ENCODE data around the gene AFG1L.

The AFG1L gene

GRCh38 chr6:108482559-108482958 is 187.7 kb downstream of the AFG1L start:
- H3K36me3 ChIP-seq (replicated peaks) = no peaks in the 10 kb centered on the region
- no peak for DNase-seq (ENCODE audit: low spot score in 2 of 2)
- H3K4me3 ChIP-seq = no peak overlapping the region
- H3K27me3 ChIP-seq (ENCODE audit: low read depth) = no peaks in the 10 kb centered on the region
- H3K9me3 ChIP-seq = 0 out of 2 replicates have a peak, but pooled peaks cover 2% of the 10 kb centered on the region
- in situ Hi-C loops (cut with MboI; ENCODE audit: low sequenced_read_pairs) = no loop called here
- H3K4me1 ChIP-seq = no peaks in the 10 kb centered on the region

- no peaks in the 10 kb centered on the region for H3K36me3 ChIP-seq (replicated peaks)
- no peaks in the 10 kb centered on the region for H3K27me3 ChIP-seq (ENCODE audit: low read depth)
- no peaks in the 10 kb centered on the region for H3K4me1 ChIP-seq
- in situ Hi-C loops (cut with MboI; ENCODE audit: low sequenced_read_pairs) = no loop called here
- 0 out of 2 replicates have a peak, but pooled peaks cover 2% of the 10 kb centered on the region for H3K9me3 ChIP-seq
- no peak for DNase-seq (ENCODE audit: low spot score in 2 of 2)
- H3K4me3 ChIP-seq = no peak overlapping the region
These were observed 189.2 kb downstream of the AFG1L start for GRCh38 chr6:108484016-108484415.

DNA sequence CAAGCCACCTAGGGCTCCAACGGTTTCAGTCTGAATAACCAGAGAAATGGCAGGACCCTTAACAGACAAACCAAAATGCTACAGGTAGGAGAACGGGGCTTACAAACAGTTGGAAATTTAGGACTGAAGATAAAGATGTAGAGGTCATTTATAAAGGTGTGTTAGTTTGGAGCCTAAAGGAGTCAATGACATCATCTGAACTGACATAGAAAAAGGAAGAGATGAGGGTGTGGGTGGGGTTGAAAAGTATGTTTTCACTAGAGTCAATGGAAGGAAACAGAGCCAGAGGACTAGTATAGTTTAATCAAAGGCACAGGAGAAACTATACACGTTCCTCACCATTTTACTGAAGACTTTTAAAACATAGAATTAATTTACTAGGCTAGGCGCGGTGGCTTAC is 194.8 kb downstream of the AFG1L start:
- no peaks in the 10 kb centered on the region for H3K9me3 ChIP-seq
- no peaks in the 10 kb centered on the region for H3K36me3 ChIP-seq (replicated peaks)
- H3K27me3 ChIP-seq (ENCODE audit: low read depth) = no peaks in the 10 kb centered on the region
- in situ Hi-C loops (cut with MboI; ENCODE audit: low sequenced_read_pairs) = loop anchor here (10.0 kb wide), 1 partner anchor 375 kb away; no protein-coding TSS in a partner anchor
- DNase-seq (ENCODE audit: low spot score in 2 of 2) = no peak
- H3K4me1 ChIP-seq = peaks cover 2% of the 10 kb centered on the region; the same call in 1 of the 2 replicates
- no peak overlapping the region for H3K4me3 ChIP-seq

DNA sequence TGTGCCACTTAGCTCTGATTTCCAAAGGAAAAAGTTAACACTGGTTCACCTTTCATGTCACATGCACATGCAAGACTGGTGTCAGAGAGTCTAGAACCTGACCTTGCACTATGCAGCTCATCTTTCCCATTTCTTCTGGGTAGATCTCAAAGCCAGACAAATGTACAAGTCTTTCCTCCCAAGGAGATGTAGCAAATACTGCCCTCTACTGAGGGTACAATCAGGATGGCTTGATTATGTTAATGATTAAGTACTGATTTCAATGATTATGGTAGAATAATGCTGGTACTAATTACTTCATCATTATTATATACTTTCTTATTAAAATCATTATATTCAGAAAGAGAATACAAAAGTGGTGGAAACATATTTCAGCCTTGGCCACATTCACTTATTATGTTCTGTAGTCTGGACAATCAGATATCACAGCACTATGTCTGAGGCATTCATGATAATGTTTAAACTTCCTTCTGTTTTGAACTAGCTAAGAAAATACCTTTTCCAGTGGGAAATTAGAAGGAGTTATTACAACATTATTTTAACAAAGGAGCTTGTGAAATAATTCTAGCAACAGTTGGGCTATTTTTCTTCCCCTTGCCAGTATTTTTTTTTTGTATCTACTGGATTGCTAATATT is 197.4 kb downstream of the AFG1L start:
- Histone ChIP-seq H3K36me3 (replicated peaks) (no peaks in the 10 kb centered on the region), H3K9me3 (no peaks in the 10 kb centered on the region), H3K4me3 (no peak overlapping the region), H3K27me3 (ENCODE audit: low read depth) (no peaks in the 10 kb centered on the region), H3K4me1 (peaks cover 2% of the 10 kb centered on the region; the same call in 1 of the 2 replicates)
- peak; percentile 14 to 55 for DNase-seq (ENCODE audit: low spot score in 2 of 2)
- in situ Hi-C loops (cut with MboI; ENCODE audit: low sequenced_read_pairs) = loop anchor here (10.0 kb wide), 1 partner anchor 377 kb away; no protein-coding TSS in a partner anchor

- in situ Hi-C loops (cut with MboI; ENCODE audit: low sequenced_read_pairs) = loop anchor here (10.0 kb wide), 1 partner anchor 380 kb away; no protein-coding TSS in a partner anchor
- Histone ChIP-seq H3K4me1 (peaks cover 2% of the 10 kb centered on the region; the same call in 1 of the 2 replicates), H3K27me3 (ENCODE audit: low read depth) (no peaks in the 10 kb centered on the region), H3K4me3 (no peak overlapping the region), H3K9me3 (no peaks in the 10 kb centered on the region), H3K36me3 (replicated peaks) (no peaks in the 10 kb centered on the region)
- no peak for DNase-seq (ENCODE audit: low spot score in 2 of 2)
These were observed 199.6 kb downstream of the AFG1L start for GRCh38 chr6:108494434-108494833.

GRCh38 chr6:108497883-108498282 is 203.0 kb downstream of the AFG1L start:
- in situ Hi-C loops (cut with MboI; ENCODE audit: low sequenced_read_pairs) = loop anchor here (10.0 kb wide), 1 partner anchor 383 kb away; no protein-coding TSS in a partner anchor
- Histone ChIP-seq H3K4me3 (no peak overlapping the region), H3K27me3 (ENCODE audit: low read depth) (no peaks in the 10 kb centered on the region), H3K4me1 (no peaks in the 10 kb centered on the region), H3K9me3 (no peaks in the 10 kb centered on the region), H3K36me3 (replicated peaks) (no peaks in the 10 kb centered on the region)
- peak; percentile 54 to 66 for DNase-seq (ENCODE audit: low spot score in 2 of 2)

- Histone ChIP-seq H3K9me3 (no peaks in the 10 kb centered on the region), H3K36me3 (replicated peaks) (no peaks in the 10 kb centered on the region), H3K4me3 (no peak overlapping the region), H3K4me1 (no peaks in the 10 kb centered on the region), H3K27me3 (ENCODE audit: low read depth) (no peaks in the 10 kb centered on the region)
- in situ Hi-C loops (cut with MboI; ENCODE audit: low sequenced_read_pairs) = no loop called here
- no peak for DNase-seq (ENCODE audit: low spot score in 2 of 2)
These were observed 206.7 kb downstream of the AFG1L start for GRCh38 chr6:108501559-108501958.

GRCh38 chr6:108502832-108503231 is 208.0 kb downstream of the AFG1L start:
- no peak for DNase-seq (ENCODE audit: low spot score in 2 of 2)
- H3K27me3 ChIP-seq (ENCODE audit: low read depth) = no peaks in the 10 kb centered on the region
- in situ Hi-C loops (cut with MboI; ENCODE audit: low sequenced_read_pairs) = no loop called here
- no peaks in the 10 kb centered on the region for H3K4me1 ChIP-seq
- H3K4me3 ChIP-seq = no peak overlapping the region
- no peaks in the 10 kb centered on the region for H3K36me3 ChIP-seq (replicated peaks)
- no peaks in the 10 kb centered on the region for H3K9me3 ChIP-seq

GRCh38 chr6:108507316-108507715 is 212.5 kb downstream of the AFG1L start:
- in situ Hi-C loops (cut with MboI; ENCODE audit: low sequenced_read_pairs) = no loop called here
- H3K4me1 ChIP-seq = no peaks in the 10 kb centered on the region
- H3K4me3 ChIP-seq = no peak overlapping the region
- no peaks in the 10 kb centered on the region for H3K9me3 ChIP-seq
- DNase-seq (ENCODE audit: low spot score in 2 of 2) = no peak
- H3K27me3 ChIP-seq (ENCODE audit: low read depth) = no peaks in the 10 kb centered on the region
- no peaks in the 10 kb centered on the region for H3K36me3 ChIP-seq (replicated peaks)

- no peak overlapping the region for H3K4me3 ChIP-seq
- H3K27me3 ChIP-seq (ENCODE audit: low read depth) = no peaks in the 10 kb centered on the region
- H3K36me3 ChIP-seq (replicated peaks) = no peaks in the 10 kb centered on the region
- in situ Hi-C loops (cut with MboI; ENCODE audit: low sequenced_read_pairs) = no loop called here
- no peaks in the 10 kb centered on the region for H3K4me1 ChIP-seq
- H3K9me3 ChIP-seq = no peaks in the 10 kb centered on the region
- no peak for DNase-seq (ENCODE audit: low spot score in 2 of 2)
These were observed 215.8 kb downstream of the AFG1L start for GRCh38 chr6:108510461-108511319.

DNA sequence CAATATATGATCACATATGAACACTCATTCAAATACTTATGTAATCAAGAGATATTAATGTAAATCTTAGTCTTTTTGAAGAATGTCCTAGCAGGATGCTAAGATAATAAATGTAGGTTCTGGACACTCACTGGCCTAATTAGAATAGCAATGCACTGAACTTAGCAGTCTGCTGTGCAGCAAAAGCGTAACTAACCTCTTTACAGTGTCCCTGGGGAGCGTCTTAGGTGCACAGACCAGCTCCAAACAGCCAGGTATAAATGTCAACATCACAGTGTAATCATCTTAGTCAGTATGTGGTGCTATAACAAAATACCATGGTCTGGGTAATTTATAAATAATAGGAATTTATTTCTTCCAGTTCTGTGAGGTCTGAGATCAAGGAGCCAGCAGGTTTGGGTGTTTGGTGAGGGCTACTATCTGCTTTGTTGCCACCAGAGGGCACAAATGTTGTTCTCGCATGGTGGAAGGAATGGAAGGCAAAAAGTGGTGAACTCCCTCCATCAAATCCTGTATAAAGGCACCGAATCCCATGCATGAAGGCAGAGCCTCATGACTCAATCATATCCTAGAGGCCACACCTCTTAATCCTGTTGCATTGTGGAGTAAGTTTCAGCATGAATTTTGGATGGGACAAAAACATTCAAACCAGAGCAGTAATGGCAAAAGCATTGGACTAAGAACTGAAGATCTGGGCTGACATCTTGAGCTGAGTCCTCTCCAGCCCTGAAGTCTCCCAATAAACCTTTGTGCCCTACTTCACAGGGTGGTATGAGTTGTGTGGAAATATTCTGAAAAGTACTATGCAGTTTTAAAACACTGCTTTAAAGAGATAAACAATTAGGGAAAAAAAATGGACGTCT is 224.1 kb downstream of the AFG1L start:
- H3K9me3 ChIP-seq = no peaks in the 10 kb centered on the region
- no peaks in the 10 kb centered on the region; the same call in 1 of the 2 replicates for H3K36me3 ChIP-seq (replicated peaks)
- in situ Hi-C loops (cut with MboI; ENCODE audit: low sequenced_read_pairs) = no loop called here
- peak; percentile 29 to 56 for DNase-seq (ENCODE audit: low spot score in 2 of 2)
- H3K4me3 ChIP-seq = no peak overlapping the region
- H3K4me1 ChIP-seq = no peaks in the 10 kb centered on the region
- no peaks in the 10 kb centered on the region for H3K27me3 ChIP-seq (ENCODE audit: low read depth)

GRCh38 chr6:108521616-108522107 is 226.8 kb downstream of the AFG1L start:
- in situ Hi-C loops (cut with MboI; ENCODE audit: low sequenced_read_pairs) = loop anchor here (10.0 kb wide), 1 partner anchor 537 kb away; no protein-coding TSS in a partner anchor
- Histone ChIP-seq H3K4me1 (no peaks in the 10 kb centered on the region), H3K9me3 (no peaks in the 10 kb centered on the region), H3K4me3 (no peak overlapping the region), H3K27me3 (ENCODE audit: low read depth) (no peaks in the 10 kb centered on the region), H3K36me3 (replicated peaks) (no peaks in the 10 kb centered on the region; the same call in none of the 2 replicates)
- DNase-seq (ENCODE audit: low spot score in 2 of 2) = no peak

GRCh38 chr6:108523697-108524096 is 228.8 kb downstream of the AFG1L start:
- in situ Hi-C loops (cut with MboI; ENCODE audit: low sequenced_read_pairs) = loop anchor here (10.0 kb wide), 1 partner anchor 539 kb away; no protein-coding TSS in a partner anchor
- H3K4me1 ChIP-seq = no peaks in the 10 kb centered on the region
- DNase-seq (ENCODE audit: low spot score in 2 of 2) = no peak

More at GRCh38 chr6:108523697-108524096, 228.8 kb downstream of the AFG1L start:
- Histone ChIP-seq H3K4me3 (no peak overlapping the region), H3K27me3 (ENCODE audit: low read depth) (no peaks in the 10 kb centered on the region), H3K36me3 (replicated peaks) (no peaks in the 10 kb centered on the region; the same call in none of the 2 replicates), H3K9me3 (no peaks in the 10 kb centered on the region)

Measured in HAP-1 (cell line).